ENCODE measurements around the gene OGDH. TPM values are rescaled to one million over a fixed set of nuclear protein-coding genes. Genes with fewer than 3 reads are reported as not detected.
A peak's percentile ranks its signal among the peaks of the same experiment; 100 is the strongest.

Gene OGDH
- total RNA-seq, 3 donors from 2014 or later (not counting 1 experiment from before 2014, with no cell fraction given) = 69.2 to 86.7 (median 81.4) TPM

GRCh38 chr7:44673324-44673723 lies 66.9 kb downstream of the OGDH start:
- Mint-ChIP-seq H3K27ac (no peak overlapping the region), H3K36me3 (no peaks in the 10 kb centered on the region), H3K9me3 (no peaks in the 10 kb centered on the region), H3K4me3 (no peak overlapping the region), H3K27me3 (ENCODE audit: low read depth in 2 of 2) (no peaks in the 10 kb centered on the region), H3K4me1 (no peaks in the 10 kb centered on the region)
- Histone ChIP-seq H3K36me3 (ENCODE audit: control insufficient read depth, insufficient read depth, low read length) (peaks cover 54% of the 10 kb centered on the region), H3K9me3 (ENCODE audit: control insufficient read depth, insufficient read depth, low read length) (no peaks in the 10 kb centered on the region), H3K4me3 (ENCODE audit: low read length) (no peak overlapping the region), H3K4me1 (ENCODE audit: control insufficient read depth, insufficient read depth, low read length) (no peaks in the 10 kb centered on the region), H3K27me3 (ENCODE audit: control insufficient read depth, insufficient read depth, low read length) (no peaks in the 10 kb centered on the region), H3K27ac (ENCODE audit: low read length) (no peak overlapping the region)
- intact Hi-C loops (cut with micrococcal nuclease) = no loop called here
- ATAC-seq = no peak
- no peak for TF ChIP-seq CTCF (IDR thresholded peaks at IDR 0.05)
- no peak for DNase-seq
- WGBS (ENCODE audit: insufficient coverage) = 90% methylated on average over 2 of the region's 2 CpGs

- Histone ChIP-seq H3K36me3 (ENCODE audit: control insufficient read depth, insufficient read depth, low read length) (peaks cover 54% of the 10 kb centered on the region), H3K27me3 (ENCODE audit: control insufficient read depth, insufficient read depth, low read length) (no peaks in the 10 kb centered on the region), H3K4me1 (ENCODE audit: control insufficient read depth, insufficient read depth, low read length) (no peaks in the 10 kb centered on the region), H3K27ac (ENCODE audit: low read length) (no peak overlapping the region), H3K4me3 (ENCODE audit: low read length) (no peak overlapping the region), H3K9me3 (ENCODE audit: control insufficient read depth, insufficient read depth, low read length) (no peaks in the 10 kb centered on the region)
- Mint-ChIP-seq H3K4me1 (no peaks in the 10 kb centered on the region), H3K27me3 (ENCODE audit: low read depth in 2 of 2) (no peaks in the 10 kb centered on the region), H3K9me3 (no peaks in the 10 kb centered on the region), H3K4me3 (no peak overlapping the region), H3K27ac (no peak overlapping the region), H3K36me3 (peaks cover 2% of the 10 kb centered on the region)
- DNase-seq = no peak
- no peak for TF ChIP-seq CTCF (IDR thresholded peaks at IDR 0.05)
- 97% methylated on average over 6 of the region's 6 CpGs for WGBS (ENCODE audit: insufficient coverage)
- ATAC-seq = no peak
- intact Hi-C loops (cut with micrococcal nuclease) = no loop called here
Measured at GRCh38 chr7:44673771-44674170, 67.3 kb downstream of the OGDH start.

GRCh38 chr7:44674381-44674780 lies 68.0 kb downstream of the OGDH start:
- H3K27ac ChIP-seq (ENCODE audit: low read length) = no peak overlapping the region
- H3K9me3 ChIP-seq (ENCODE audit: control insufficient read depth, insufficient read depth, low read length) = no peaks in the 10 kb centered on the region
- Mint-ChIP-seq H3K4me3 (no peak overlapping the region), H3K36me3 (peaks cover 7% of the 10 kb centered on the region), H3K4me1 (no peaks in the 10 kb centered on the region), H3K27me3 (ENCODE audit: low read depth in 2 of 2) (no peaks in the 10 kb centered on the region), H3K27ac (no peak overlapping the region), H3K9me3 (no peaks in the 10 kb centered on the region)
- TF ChIP-seq CTCF (IDR thresholded peaks at IDR 0.05) = no peak
- 99% methylated on average over 7 of the region's 7 CpGs for WGBS (ENCODE audit: insufficient coverage)
- H3K27me3 ChIP-seq (ENCODE audit: control insufficient read depth, insufficient read depth, low read length) = no peaks in the 10 kb centered on the region
- H3K4me1 ChIP-seq (ENCODE audit: control insufficient read depth, insufficient read depth, low read length) = no peaks in the 10 kb centered on the region
- DNase-seq (no peak), ATAC-seq (no peak)
- H3K4me3 ChIP-seq (ENCODE audit: low read length) = no peak overlapping the region
- intact Hi-C loops (cut with micrococcal nuclease) = no loop called here
- peaks cover 56% of the 10 kb centered on the region for H3K36me3 ChIP-seq (ENCODE audit: control insufficient read depth, insufficient read depth, low read length)

- TF ChIP-seq CTCF (IDR thresholded peaks at IDR 0.05) = no peak
- Histone ChIP-seq H3K4me3 (ENCODE audit: low read length) (no peak overlapping the region), H3K9me3 (ENCODE audit: control insufficient read depth, insufficient read depth, low read length) (no peaks in the 10 kb centered on the region), H3K27me3 (ENCODE audit: control insufficient read depth, insufficient read depth, low read length) (no peaks in the 10 kb centered on the region), H3K36me3 (ENCODE audit: control insufficient read depth, insufficient read depth, low read length) (peaks cover 53% of the 10 kb centered on the region), H3K27ac (ENCODE audit: low read length) (no peak overlapping the region), H3K4me1 (ENCODE audit: control insufficient read depth, insufficient read depth, low read length) (no peaks in the 10 kb centered on the region)
- H3K27ac Mint-ChIP-seq = peak overlapping the region in 1 of 2 donors; percentile 12
- H3K27me3 Mint-ChIP-seq (ENCODE audit: low read depth in 2 of 2) = no peaks in the 10 kb centered on the region
- DNase-seq = no peak
- no peak for ATAC-seq
- 93% methylated on average over 3 of the region's 4 CpGs for WGBS (ENCODE audit: insufficient coverage)
- intact Hi-C loops (cut with micrococcal nuclease) = no loop called here
- H3K4me3 Mint-ChIP-seq = no peak overlapping the region
- H3K4me1 Mint-ChIP-seq = peaks cover 0 to 3% of the 10 kb centered on the region in 2 donors
- H3K36me3 Mint-ChIP-seq = peaks cover 7% of the 10 kb centered on the region
- no peaks in the 10 kb centered on the region for H3K9me3 Mint-ChIP-seq
Measured at GRCh38 chr7:44676776-44677175, 70.3 kb downstream of the OGDH start.

Data from natural killer cell (primary cell).